ENCODE data around the gene RORC.
"Not testable (repeated sequence)": the region's sequence is repeated elsewhere in the genome, so short reads cannot be mapped to it uniquely, and the experiment has no call there.

The RORC gene

DNA sequence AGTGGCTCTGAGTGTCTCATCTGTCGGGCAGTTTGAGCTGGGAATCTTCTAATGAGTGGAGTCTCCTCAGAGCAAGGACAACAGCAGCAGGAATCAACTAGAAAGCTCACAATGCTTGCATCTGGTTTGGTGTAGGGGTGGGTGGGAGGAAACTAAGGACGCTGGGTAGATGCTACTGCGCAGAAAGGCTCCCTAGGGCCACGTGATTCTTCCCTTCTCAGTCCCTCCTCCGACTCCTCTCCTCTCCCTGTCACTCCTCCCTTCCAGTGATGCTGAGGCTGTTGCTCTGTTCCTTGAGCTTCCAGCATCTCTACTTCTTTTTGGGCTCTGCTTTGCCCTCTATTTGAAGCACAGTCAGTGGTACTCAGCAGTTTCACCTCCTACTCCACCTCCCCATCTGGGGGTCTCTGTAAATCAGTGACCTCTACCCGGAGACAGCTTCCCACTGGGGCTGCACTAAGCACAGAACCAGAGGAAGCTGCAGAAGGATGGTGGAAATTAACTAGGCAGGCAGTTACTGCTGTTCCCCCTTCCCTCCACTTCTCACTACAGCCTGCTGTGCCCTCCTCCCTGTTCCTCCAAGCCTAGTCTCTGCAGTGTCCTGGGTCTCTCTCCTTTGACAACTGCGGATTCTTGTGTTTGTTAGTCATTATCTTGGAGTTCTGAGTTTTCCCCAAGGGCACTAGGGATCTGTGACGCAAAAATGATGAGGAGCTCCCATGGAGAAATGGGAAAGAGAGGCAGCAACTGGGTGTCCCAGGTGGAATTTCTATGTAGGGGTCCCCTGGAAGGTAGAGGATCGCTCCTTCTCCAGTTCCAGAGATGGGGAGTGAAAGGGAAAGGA, 32.2 kb downstream of the RORC start:
- peaks cover 14% of the 10 kb centered on the region for H3K27me3 Mint-ChIP-seq (ENCODE audit: low read depth)
- no peaks in the 10 kb centered on the region for H3K9me3 Mint-ChIP-seq
- DNase-seq (ENCODE audit: low spot score): no peak
- H3K27ac Mint-ChIP-seq: no peak overlapping the region
- no peaks in the 10 kb centered on the region for H3K36me3 Mint-ChIP-seq (ENCODE audit: low read depth)
- no peak overlapping the region for H3K4me3 Mint-ChIP-seq
- no peaks in the 10 kb centered on the region for H3K4me1 Mint-ChIP-seq (ENCODE audit: low read depth)

GRCh38 chr1:151798571-151798970, 33.0 kb downstream of the RORC start:
- Mint-ChIP-seq H3K4me1 (ENCODE audit: low read depth) (no peaks in the 10 kb centered on the region), H3K27me3 (ENCODE audit: low read depth) (peaks cover 12% of the 10 kb centered on the region), H3K36me3 (ENCODE audit: low read depth) (peaks cover 2% of the 10 kb centered on the region), H3K27ac (no peak overlapping the region), H3K9me3 (no peaks in the 10 kb centered on the region), H3K4me3 (no peak overlapping the region)
- DNase-seq (ENCODE audit: low spot score): no peak

GRCh38 chr1:151790940-151791651, 40.5 kb downstream of the RORC start:
- Mint-ChIP-seq H3K36me3 (ENCODE audit: low read depth) (peaks cover 6% of the 10 kb centered on the region), H3K4me1 (ENCODE audit: low read depth) (peaks cover 17% of the 10 kb centered on the region), H3K9me3 (no peaks in the 10 kb centered on the region), H3K27me3 (ENCODE audit: low read depth) (no peaks in the 10 kb centered on the region), H3K4me3 (peak overlapping the region; percentile 96), H3K27ac (peak overlapping the region; percentile 83)
- DNase-seq (ENCODE audit: low spot score): peak; percentile 10

DNA sequence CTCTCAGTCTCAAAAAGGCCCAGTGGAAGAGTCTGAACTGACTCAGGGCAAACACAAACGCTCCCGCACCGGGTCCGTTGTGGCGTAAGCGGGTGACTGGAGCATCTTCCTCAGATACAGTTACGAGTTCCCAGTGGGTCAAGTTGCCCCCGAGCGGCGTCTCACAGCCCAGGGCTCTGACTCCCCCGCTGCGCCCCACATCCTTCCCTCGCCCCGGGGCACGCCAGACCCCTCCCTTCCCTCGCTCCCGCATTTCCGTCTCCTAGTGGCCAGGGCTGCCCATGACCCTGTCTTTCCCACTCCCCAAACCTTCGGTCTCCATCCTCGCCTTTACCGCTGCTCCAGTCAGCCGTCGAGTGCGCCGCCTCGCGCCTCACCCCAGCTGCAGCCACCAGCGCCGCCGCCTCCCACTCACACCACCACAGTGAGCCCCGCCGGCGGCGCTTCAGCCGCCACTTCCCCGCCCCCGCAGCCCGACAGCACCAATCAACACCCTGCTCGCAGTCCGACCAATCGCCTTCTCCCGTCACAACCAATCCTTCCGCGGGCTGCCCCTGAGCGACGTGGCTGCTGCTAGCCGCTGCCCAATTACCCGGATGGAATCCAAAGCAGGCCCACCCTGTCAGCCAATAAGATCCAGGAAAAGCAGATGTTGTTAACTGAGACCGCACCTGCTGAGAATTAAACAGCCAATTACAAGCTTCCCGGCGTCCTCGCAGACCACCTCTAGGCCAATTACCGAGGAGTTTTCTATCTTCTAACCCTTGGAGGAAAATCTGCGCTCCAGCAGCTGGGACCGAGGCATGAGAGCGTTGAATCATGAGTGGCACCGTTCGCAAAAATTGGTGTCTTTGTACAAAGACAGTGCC, 41.3 kb downstream of the RORC start, which contains the start of gene TDRKH:
Gene TDRKH, minus strand, starts transcription at position 430 of the 869 bp plus-strand sequence. CDS start 7,478 bp downstream, outside the sequence.
- H3K27me3 Mint-ChIP-seq (ENCODE audit: low read depth): no peaks in the 10 kb centered on the region
- H3K4me1 Mint-ChIP-seq (ENCODE audit: low read depth): peaks cover 17% of the 10 kb centered on the region
- H3K36me3 Mint-ChIP-seq (ENCODE audit: low read depth): peaks cover 6% of the 10 kb centered on the region
- no peaks in the 10 kb centered on the region for H3K9me3 Mint-ChIP-seq
- H3K4me3 Mint-ChIP-seq: peak within 1 kb of the TSS; percentile 96
- peak within 1 kb of the TSS; percentile 83 for H3K27ac Mint-ChIP-seq
- peak; percentile 99 for DNase-seq (ENCODE audit: low spot score)

GRCh38 chr1:151787689-151788088, 43.9 kb downstream of the RORC start:
- Mint-ChIP-seq H3K4me3 (no peak overlapping the region), H3K27ac (no peak overlapping the region), H3K4me1 (ENCODE audit: low read depth) (peaks cover 17% of the 10 kb centered on the region), H3K9me3 (no peaks in the 10 kb centered on the region), H3K27me3 (ENCODE audit: low read depth) (no peaks in the 10 kb centered on the region), H3K36me3 (ENCODE audit: low read depth) (peaks cover 4% of the 10 kb centered on the region)
- no peak for DNase-seq (ENCODE audit: low spot score)

DNA sequence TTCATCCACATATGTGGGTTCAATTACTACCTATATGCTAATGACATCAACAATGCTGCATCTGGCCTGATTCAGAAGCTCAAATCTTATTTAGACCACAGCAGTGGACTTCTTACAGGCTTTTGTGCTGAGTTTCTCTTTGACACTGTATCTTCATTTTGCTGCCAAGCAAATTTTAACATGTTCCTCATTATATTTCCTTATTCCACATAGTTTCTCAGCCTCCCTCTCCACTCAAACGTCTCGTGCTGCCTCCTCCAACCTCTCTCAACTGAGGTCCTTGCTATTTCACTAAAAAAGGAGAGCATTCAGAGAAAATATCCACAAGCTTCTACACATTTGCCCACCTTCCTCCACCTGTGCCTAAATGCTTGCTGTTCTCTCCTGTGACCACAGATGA, 47.8 kb downstream of the RORC start:
- peaks cover 11% of the 10 kb centered on the region for H3K36me3 Mint-ChIP-seq (ENCODE audit: low read depth)

DNA sequence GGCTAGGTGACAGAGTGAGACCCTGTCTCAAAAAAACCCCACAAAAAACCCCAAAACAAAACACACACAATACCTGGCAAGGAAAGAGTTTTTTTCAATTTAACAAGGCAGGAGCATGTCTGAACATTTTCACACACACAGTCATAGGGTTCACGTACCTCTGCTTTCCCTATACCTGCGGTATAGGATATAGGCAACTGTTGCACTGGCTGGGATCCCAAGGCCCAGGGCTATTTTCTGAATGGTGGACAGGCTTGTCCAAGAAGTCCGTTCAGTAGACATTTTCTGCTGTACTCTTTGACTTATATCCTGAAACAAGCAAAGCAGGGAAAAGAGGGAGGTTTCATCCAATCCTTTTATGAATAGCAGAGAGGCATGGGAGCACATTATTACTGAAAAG, 48.9 kb downstream of the RORC start:
- Mint-ChIP-seq H3K27me3 (ENCODE audit: low read depth) (no peaks in the 10 kb centered on the region), H3K4me1 (ENCODE audit: low read depth) (no peaks in the 10 kb centered on the region), H3K27ac (no peak overlapping the region), H3K36me3 (ENCODE audit: low read depth) (peaks cover 14% of the 10 kb centered on the region), H3K4me3 (no peak overlapping the region), H3K9me3 (no peaks in the 10 kb centered on the region)
- no peak for DNase-seq (ENCODE audit: low spot score)

More for the DNA sequence above, 47.8 kb downstream of the RORC start:
- H3K27ac Mint-ChIP-seq: no peak overlapping the region
- H3K9me3 Mint-ChIP-seq: no peaks in the 10 kb centered on the region
- H3K4me3 Mint-ChIP-seq: no peak overlapping the region
- H3K27me3 Mint-ChIP-seq (ENCODE audit: low read depth): no peaks in the 10 kb centered on the region
- no peak for DNase-seq (ENCODE audit: low spot score)
- no peaks in the 10 kb centered on the region for H3K4me1 Mint-ChIP-seq (ENCODE audit: low read depth)

DNA sequence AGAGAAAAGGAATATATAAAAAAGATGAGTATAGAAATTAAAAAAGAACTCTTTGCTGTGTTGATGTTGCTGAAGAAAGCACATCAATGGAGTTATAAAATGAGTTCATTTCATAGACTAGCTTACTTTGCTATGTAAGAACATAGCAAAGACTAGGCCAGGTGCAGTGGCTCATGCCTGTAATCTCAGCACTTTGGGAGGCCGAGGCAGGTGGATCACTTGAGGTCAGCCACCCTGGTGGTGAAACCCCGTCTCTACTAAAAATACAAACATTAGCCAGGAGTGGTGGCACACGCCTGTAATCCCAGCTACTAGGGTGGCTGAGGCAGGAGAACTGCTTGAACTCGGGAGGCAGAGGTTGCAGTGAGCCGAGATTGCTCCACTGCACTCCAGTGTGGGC, 49.6 kb downstream of the RORC start:
- DNase-seq (ENCODE audit: low spot score); H3K9me3 Mint-ChIP-seq; H3K4me1 Mint-ChIP-seq (ENCODE audit: low read depth); H3K27ac Mint-ChIP-seq; H3K4me3 Mint-ChIP-seq; H3K27me3 Mint-ChIP-seq (ENCODE audit: low read depth): not testable (repeated sequence)
- peaks cover 14% of the 10 kb centered on the region for H3K36me3 Mint-ChIP-seq (ENCODE audit: low read depth)

GRCh38 chr1:151780736-151781135, 50.9 kb downstream of the RORC start:
- H3K9me3 Mint-ChIP-seq; H3K27ac Mint-ChIP-seq; DNase-seq (ENCODE audit: low spot score); H3K27me3 Mint-ChIP-seq (ENCODE audit: low read depth); H3K4me1 Mint-ChIP-seq (ENCODE audit: low read depth); H3K4me3 Mint-ChIP-seq: not testable (repeated sequence)
- peaks cover 20% of the 10 kb centered on the region for H3K36me3 Mint-ChIP-seq (ENCODE audit: low read depth)

DNA sequence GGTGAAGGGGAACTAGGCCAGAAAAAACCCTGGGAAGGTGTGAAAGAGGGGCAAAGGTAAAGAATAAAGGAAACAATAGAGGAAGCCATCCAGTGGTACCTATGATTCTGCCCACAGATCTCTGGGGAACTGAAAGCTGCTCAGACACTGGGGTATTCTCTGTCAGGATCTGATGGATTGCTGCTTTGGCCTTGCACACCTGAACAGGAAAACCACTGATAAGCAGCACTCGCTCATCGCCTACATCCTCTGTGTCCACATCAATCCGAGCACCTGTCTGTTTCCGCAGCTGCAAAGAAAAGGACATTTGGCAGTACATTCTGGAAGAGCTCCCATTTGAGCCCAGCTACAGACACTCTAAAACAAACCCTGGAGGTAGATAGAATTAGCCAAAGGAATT, 51.8 kb downstream of the RORC start:
- Mint-ChIP-seq H3K27me3 (ENCODE audit: low read depth) (no peaks in the 10 kb centered on the region), H3K9me3 (no peaks in the 10 kb centered on the region), H3K4me3 (no peak overlapping the region), H3K27ac (no peak overlapping the region), H3K4me1 (ENCODE audit: low read depth) (no peaks in the 10 kb centered on the region), H3K36me3 (ENCODE audit: low read depth) (peaks cover 26% of the 10 kb centered on the region)
- no peak for DNase-seq (ENCODE audit: low spot score)

GRCh38 chr1:151777317-151777716, 54.3 kb downstream of the RORC start:
- Mint-ChIP-seq H3K27ac (no peak overlapping the region), H3K4me1 (ENCODE audit: low read depth) (no peaks in the 10 kb centered on the region), H3K27me3 (ENCODE audit: low read depth) (no peaks in the 10 kb centered on the region), H3K9me3 (no peaks in the 10 kb centered on the region), H3K36me3 (ENCODE audit: low read depth) (peaks cover 26% of the 10 kb centered on the region), H3K4me3 (no peak overlapping the region)
- no peak for DNase-seq (ENCODE audit: low spot score)

GRCh38 chr1:151776665-151777062, 54.9 kb downstream of the RORC start:
- no peaks in the 10 kb centered on the region for H3K9me3 Mint-ChIP-seq
- H3K27ac Mint-ChIP-seq: no peak overlapping the region
- H3K4me3 Mint-ChIP-seq: no peak overlapping the region
- no peak for DNase-seq (ENCODE audit: low spot score)
- peaks cover 26% of the 10 kb centered on the region for H3K36me3 Mint-ChIP-seq (ENCODE audit: low read depth)
- H3K4me1 Mint-ChIP-seq (ENCODE audit: low read depth): no peaks in the 10 kb centered on the region
- no peaks in the 10 kb centered on the region for H3K27me3 Mint-ChIP-seq (ENCODE audit: low read depth)

GRCh38 chr1:151775894-151776664, 55.5 kb downstream of the RORC start:
- Mint-ChIP-seq H3K4me3 (no peak overlapping the region), H3K27ac (no peak overlapping the region), H3K36me3 (ENCODE audit: low read depth) (peaks cover 22% of the 10 kb centered on the region), H3K27me3 (ENCODE audit: low read depth) (no peaks in the 10 kb centered on the region), H3K4me1 (ENCODE audit: low read depth) (no peaks in the 10 kb centered on the region), H3K9me3 (no peaks in the 10 kb centered on the region)
- no peak for DNase-seq (ENCODE audit: low spot score)

Measured in T-helper 2 cell treated with Interferon-gamma antibody and Interleukin-4, amounts not matched to agents 5 μg/mL and 100 μg/mL, for 36 hours (primary cell).